Subcutaneous abdominal adipose tissue (tissue), 5 donors: Measurements from ENCODE around the gene MORN2.

Experiments
- H3K27ac ChIP-seq: one replicate; pipeline ENCODE4 v1.7.0; 2013; ENCODE audit warnings: low read depth, mild to moderate bottlenecking, inconsistent platforms, low read length, moderate library complexity
- H3K27me3 ChIP-seq, 5 donors: one replicate each; pipeline ENCODE4 v1.7.0; 2013; ENCODE audit warnings: low read length in 5 of 5, inconsistent platforms in 1 of 5; ENCODE audit not compliant: control insufficient read depth in 5 of 5, insufficient read depth in 4 of 5
- H3K36me3 ChIP-seq, 5 donors: one replicate each; pipeline ENCODE4 v1.7.0; 2013; ENCODE audit warnings: low read length in 5 of 5; ENCODE audit not compliant: control insufficient read depth in 5 of 5, insufficient read depth in 5 of 5
- H3K4me1 ChIP-seq, 5 donors: one replicate each; pipeline ENCODE4 v1.7.0; 2013; ENCODE audit warnings: low read length in 5 of 5, mild to moderate bottlenecking in 3 of 5, moderate library complexity in 1 of 5; ENCODE audit not compliant: control insufficient read depth in 5 of 5, insufficient read depth in 5 of 5
- H3K4me3 ChIP-seq, 5 donors: one replicate each; pipeline ENCODE4 v1.7.0; 2013; ENCODE audit warnings: low read length in 5 of 5, low read depth in 1 of 5
- H3K9ac ChIP-seq, 5 donors: one replicate each; pipeline ENCODE4 v1.7.0; 2013; ENCODE audit warnings: low read length in 5 of 5, mild to moderate bottlenecking in 4 of 5, moderate library complexity in 3 of 5
- H3K9me3 ChIP-seq, 5 donors: one replicate each; pipeline ENCODE4 v1.7.0; 2013; ENCODE audit warnings: low read length in 5 of 5; ENCODE audit not compliant: control insufficient read depth in 5 of 5
- donor health status: healthy.
- donor health status: healthy.
- donor health status: healthy.
- donor health status: healthy.
- donor health status: healthy.

MORN2 gene

DNA sequence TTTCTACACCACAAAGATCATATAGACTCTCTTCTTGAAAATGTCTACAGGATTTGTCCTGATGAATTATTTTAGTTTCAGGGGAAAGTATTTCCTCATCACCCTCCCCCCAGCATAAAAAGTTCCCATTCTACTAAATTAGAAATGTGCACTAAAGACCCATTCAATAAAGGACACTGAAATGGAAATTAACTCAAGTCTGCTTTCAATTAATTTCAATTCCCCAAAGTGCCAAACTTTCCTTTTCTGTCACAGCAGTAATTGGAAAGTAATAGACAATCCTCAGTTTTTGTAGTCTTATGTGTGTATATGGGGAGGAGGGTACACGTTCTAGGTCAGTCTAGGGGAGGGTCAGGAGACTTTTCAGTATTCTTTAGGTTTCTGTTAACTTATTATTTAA is 35.4 kb downstream of the MORN2 start:
- Histone ChIP-seq H3K9ac (no peak overlapping the region), H3K36me3 (no peaks in the 10 kb centered on the region), H3K4me3 (no peak overlapping the region)

DNA sequence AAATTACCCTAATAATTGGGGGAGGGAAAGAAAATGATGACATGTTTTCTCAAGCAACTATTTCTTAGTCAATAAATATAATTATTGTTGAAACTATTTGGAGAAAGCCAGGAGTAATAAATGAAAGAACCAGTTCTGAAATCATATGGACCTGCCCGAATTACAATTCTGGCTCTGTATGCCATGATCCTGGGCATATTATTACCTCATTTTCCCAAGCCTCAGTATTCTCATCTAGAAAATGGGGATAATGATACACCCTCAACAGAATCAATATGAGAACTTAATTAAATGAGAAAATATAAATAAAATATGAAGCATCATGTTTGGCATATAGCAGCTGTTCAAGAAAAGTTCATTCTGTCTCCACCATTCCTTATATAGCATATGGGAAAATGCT is 36.8 kb downstream of the MORN2 start:
- no peaks in the 10 kb centered on the region for H3K9me3 ChIP-seq
- H3K4me3 ChIP-seq, result no peak overlapping the region
- no peaks in the 10 kb centered on the region for H3K36me3 ChIP-seq
- H3K4me1 ChIP-seq, result no peaks in the 10 kb centered on the region
- no peak overlapping the region for H3K27ac ChIP-seq
- no peaks in the 10 kb centered on the region for H3K27me3 ChIP-seq
- H3K9ac ChIP-seq, result no peak overlapping the region

More for the DNA sequence above, 35.4 kb downstream of the MORN2 start:
- Histone ChIP-seq H3K4me1 (no peaks in the 10 kb centered on the region), H3K9me3 (no peaks in the 10 kb centered on the region), H3K27me3 (no peaks in the 10 kb centered on the region), H3K27ac (no peak overlapping the region)

DNA sequence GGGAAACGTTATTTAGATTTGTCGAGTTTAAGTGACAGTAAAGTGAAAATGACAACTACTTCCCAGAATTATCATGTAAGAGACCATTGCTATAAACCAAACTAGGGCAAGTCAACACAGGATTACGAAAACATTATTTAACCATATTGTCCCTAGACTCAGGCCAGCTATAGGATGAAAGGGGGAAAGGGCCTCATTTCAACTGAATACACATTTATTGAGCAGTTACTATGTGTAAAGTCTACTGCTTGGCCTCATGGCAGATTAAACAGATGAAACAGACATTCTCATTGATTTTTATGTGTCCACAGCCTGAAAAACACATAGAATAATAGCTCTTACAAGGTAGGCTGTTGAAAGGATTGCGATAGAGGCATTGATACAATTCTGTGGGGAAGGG is 46.6 kb downstream of the MORN2 start:
- Histone ChIP-seq H3K4me3 (no peak overlapping the region), H3K36me3 (no peaks in the 10 kb centered on the region), H3K9ac (no peak overlapping the region), H3K27ac (no peak overlapping the region), H3K4me1 (no peaks in the 10 kb centered on the region), H3K27me3 (no peaks in the 10 kb centered on the region), H3K9me3 (no peaks in the 10 kb centered on the region)

DNA sequence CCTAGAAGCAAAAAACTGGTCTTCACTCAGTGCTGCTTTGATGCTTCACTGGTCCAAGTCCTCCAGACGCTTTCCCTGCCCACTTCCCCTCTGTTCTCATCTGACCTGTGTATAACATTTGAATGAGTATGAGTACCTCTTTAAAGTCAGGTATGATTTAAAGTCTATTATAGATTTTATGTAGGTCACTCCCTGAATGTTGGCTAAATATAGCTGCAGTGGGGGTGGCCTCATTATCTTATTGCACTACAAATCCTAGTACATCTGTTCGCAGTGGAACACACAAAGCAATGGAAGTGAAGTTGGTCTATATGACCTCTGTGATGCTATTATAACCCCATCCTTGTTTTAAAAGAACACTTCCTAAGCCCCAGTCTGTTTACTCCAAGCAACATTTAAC is 47.1 kb downstream of the MORN2 start:
- Histone ChIP-seq H3K4me1 (no peaks in the 10 kb centered on the region), H3K9ac (no peak overlapping the region), H3K27me3 (no peaks in the 10 kb centered on the region), H3K36me3 (no peaks in the 10 kb centered on the region), H3K9me3 (no peaks in the 10 kb centered on the region), H3K27ac (no peak overlapping the region), H3K4me3 (no peak overlapping the region)

DNA sequence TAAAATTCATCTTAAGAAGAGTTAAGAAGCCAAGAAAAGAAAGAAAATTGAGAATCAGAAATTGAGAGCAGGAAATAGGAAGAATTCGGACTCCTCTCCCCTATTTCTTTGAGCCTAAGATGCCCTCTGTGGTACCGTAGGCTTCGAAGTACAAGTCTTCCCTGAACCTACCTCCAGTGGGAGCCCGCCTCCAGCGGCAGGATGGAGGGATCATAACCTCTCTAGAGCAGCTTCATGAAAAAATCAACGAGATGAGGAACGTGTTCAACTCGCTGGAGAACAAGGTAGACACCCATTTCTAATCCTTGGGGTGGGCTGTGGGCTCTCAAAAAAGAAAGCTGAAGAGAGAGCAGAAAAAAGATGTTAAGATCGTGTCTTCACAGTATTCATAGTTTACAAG is 50.2 kb downstream of the MORN2 start:
- Histone ChIP-seq H3K4me3 (no peak overlapping the region), H3K36me3 (no peaks in the 10 kb centered on the region), H3K4me1 (no peaks in the 10 kb centered on the region), H3K9ac (no peak overlapping the region), H3K27me3 (no peaks in the 10 kb centered on the region), H3K9me3 (no peaks in the 10 kb centered on the region), H3K27ac (no peak overlapping the region)

DNA sequence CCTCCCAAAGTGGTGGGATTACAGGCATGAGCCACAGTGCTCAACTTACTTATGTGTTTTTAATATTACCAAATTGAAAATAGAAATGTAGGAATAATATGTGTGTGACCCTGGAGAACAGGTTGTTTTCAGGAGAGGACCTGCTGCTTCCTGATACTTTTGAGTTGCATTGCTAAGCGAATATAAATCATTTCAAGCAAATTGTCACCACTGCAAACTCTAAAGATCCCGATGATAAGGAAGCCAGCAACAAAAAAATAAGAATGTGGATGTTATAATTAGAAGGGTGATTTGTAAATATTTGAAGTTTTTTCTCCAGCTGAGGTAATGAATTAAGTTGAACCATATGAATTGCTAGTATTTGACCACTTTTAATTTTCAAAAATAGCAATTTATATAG is 54.8 kb downstream of the MORN2 start:
- no peak overlapping the region for H3K27ac ChIP-seq
- H3K4me1 ChIP-seq, result no peaks in the 10 kb centered on the region
- H3K27me3 ChIP-seq, result no peaks in the 10 kb centered on the region
- no peak overlapping the region for H3K9ac ChIP-seq
- H3K4me3 ChIP-seq, result no peak overlapping the region
- H3K36me3 ChIP-seq, result no peaks in the 10 kb centered on the region
- H3K9me3 ChIP-seq, result no peaks in the 10 kb centered on the region
